ENCODE measurements around the gene HMG20B. TPM values are rescaled to one million over a fixed set of nuclear protein-coding genes. Genes with fewer than 3 reads are reported as not detected.

The HMG20B gene
- total and polyA plus RNA-seq, 8 donors = 39.8 to 638 (median 96.8) TPM

DNA sequence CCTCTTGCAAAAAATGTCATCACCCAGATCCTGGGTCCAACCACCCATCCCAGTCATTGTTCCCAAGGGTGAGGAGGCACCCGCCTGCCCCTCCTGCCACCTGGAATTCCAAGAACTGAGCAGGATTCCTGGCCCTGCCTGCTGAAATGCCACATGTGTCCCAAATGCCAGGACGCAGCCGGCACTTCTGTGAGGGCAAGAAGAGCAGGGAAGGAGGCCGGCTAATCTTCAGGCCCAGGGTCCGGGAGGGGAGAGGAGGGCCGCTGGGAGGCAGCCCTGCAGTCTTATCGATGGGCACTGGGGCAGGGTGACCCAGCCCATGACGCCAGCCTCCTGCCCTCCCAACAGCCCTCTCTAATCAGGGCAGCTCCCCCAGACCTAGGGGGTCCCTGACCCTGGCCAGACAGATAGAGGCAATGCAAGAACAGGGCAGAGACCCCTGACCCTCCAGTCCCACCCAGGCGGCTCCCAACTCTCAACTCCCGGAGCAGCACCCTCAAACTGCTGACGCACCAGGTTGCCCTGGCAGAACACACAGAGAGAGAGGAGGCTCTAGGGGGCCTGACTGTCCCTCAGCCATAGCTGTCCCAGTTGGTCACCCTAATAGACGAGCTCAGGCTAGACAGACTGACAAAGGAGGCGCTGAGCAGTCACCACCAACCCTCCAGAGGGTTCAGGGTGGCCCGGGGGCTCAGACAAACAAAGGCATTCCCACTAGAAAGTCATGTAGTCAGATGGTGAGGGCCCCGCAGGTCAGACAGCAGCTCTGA is 16.9 kb upstream of the HMG20B start:
- DNase-seq = peak in 1 of 2 donors; percentile 3
- TF ChIP-seq POLR2AphosphoS5 (IDR thresholded peaks at IDR 0.05) = no peak
- TF ChIP-seq, protein P1, sequence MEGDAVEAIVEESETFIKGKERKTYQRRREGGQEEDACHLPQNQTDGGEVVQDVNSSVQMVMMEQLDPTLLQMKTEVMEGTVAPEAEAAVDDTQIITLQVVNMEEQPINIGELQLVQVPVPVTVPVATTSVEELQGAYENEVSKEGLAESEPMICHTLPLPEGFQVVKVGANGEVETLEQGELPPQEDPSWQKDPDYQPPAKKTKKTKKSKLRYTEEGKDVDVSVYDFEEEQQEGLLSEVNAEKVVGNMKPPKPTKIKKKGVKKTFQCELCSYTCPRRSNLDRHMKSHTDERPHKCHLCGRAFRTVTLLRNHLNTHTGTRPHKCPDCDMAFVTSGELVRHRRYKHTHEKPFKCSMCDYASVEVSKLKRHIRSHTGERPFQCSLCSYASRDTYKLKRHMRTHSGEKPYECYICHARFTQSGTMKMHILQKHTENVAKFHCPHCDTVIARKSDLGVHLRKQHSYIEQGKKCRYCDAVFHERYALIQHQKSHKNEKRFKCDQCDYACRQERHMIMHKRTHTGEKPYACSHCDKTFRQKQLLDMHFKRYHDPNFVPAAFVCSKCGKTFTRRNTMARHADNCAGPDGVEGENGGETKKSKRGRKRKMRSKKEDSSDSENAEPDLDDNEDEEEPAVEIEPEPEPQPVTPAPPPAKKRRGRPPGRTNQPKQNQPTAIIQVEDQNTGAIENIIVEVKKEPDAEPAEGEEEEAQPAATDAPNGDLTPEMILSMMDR (IDR thresholded peaks at IDR 0.05) = no peak
- no peak for TF ChIP-seq EP300 (IDR thresholded peaks at IDR 0.05)
- no peak for TF ChIP-seq POLR2A (IDR thresholded peaks at IDR 0.05)
- Histone ChIP-seq H3K36me3 (peaks cover 0 to 4% (median 4%) of the 10 kb centered on the region in 4 donors), H3K9me3 (no peaks in the 10 kb centered on the region), H3K4me3 (peak overlapping the region; percentile 92 to 99 (median 96)), H3K27ac (peak overlapping the region in 2 of 5 donors; percentile 86 to 90), H3K4me1 (peaks cover 22 to 57% (median 41%) of the 10 kb centered on the region in 4 donors), H3K27me3 (no peaks in the 10 kb centered on the region)
- intact Hi-C loops (cut with DNase I; ENCODE audit: low total_unique reads) = no loop called here
- WGBS, 5 donors = 48 to 66% (median 58%) methylated on average over 10 to 15 of the region's 15 CpGs

DNA sequence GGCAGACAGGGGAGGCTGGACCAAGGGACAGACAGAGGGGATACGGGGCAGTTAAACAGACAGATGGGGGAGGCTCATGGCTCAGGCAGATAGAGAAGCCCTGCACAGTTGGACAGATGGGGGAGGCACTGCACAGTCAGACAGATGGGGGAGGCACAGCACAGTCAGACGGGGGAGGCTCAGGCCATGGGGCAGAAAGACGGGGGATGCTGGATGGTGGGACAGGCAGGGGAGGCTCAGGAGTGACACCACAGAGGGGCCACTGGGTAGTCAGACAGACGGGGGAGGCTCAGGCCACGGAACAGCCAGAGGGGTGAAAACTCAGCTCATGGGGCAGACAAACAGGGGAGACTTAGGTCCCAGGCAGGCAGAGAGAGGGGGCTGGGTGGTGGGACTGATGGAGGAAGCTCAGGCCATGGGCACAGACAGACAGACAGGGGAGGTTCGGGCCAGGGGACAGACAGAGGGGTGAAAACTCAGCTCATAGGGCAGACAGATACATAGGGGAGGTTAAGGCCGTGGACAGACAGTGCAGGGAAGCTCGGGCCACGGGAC is 16.2 kb upstream of the HMG20B start:
- TF ChIP-seq, protein P1 (IDR thresholded peaks at IDR 0.05) = no peak
- no peak for TF ChIP-seq EP300 (IDR thresholded peaks at IDR 0.05)
- TF ChIP-seq POLR2AphosphoS5 (IDR thresholded peaks at IDR 0.05) = no peak
- TF ChIP-seq POLR2A (IDR thresholded peaks at IDR 0.05) = no peak
- Histone ChIP-seq H3K9me3 (no peaks in the 10 kb centered on the region), H3K4me1 (peaks cover 22 to 57% (median 41%) of the 10 kb centered on the region in 4 donors), H3K27me3 (no peaks in the 10 kb centered on the region), H3K36me3 (no peaks in the 10 kb centered on the region), H3K4me3 (peak overlapping the region; percentile 92 to 99 (median 96)), H3K27ac (peak overlapping the region; percentile 60 to 90 (median 81))
- 23 to 33% (median 26%) methylated on average over 8 to 9 of the region's 9 CpGs for WGBS, 5 donors
- peak in 1 of 2 donors; percentile 13 for DNase-seq
- intact Hi-C loops (cut with DNase I; ENCODE audit: low total_unique reads) = no loop called here

DNA sequence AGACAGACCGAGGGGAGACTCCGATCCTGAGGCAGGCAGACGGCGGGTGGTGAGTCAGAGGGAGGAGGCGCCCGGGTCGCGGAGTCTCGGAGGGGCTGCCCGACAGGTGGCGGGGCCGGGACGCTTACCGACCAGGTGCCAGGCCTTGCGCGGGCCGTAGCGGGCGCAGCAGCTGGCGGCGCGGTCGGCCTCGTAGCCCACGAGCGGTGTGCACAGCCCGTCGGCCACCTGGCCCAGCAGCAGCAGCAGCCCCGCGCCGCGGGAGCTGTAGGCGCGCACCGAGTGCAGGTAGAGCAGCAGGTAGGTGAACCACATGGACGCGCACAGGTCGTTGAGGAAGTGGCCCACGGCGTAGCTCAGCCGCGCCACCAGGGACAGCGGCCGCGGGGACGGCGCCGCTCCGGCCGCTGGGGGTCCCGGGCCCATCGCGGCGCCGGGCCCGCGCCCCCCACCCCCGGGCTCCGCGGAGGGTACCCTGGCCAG is 15.7 kb upstream of the HMG20B start:
- Histone ChIP-seq H3K27ac (peak overlapping the region; percentile 60 to 90 (median 81)), H3K4me1 (peaks cover 22 to 57% (median 41%) of the 10 kb centered on the region in 4 donors), H3K4me3 (peak overlapping the region; percentile 92 to 99 (median 96)), H3K27me3 (no peaks in the 10 kb centered on the region), H3K36me3 (no peaks in the 10 kb centered on the region), H3K9me3 (no peaks in the 10 kb centered on the region)
- 0 to 1% (median 0%) methylated on average over 11 to 60 of the region's 60 CpGs for WGBS, 5 donors
- no peak for TF ChIP-seq POLR2AphosphoS5 (IDR thresholded peaks at IDR 0.05)
- TF ChIP-seq, protein P1 (IDR thresholded peaks at IDR 0.05) = no peak
- no peak for TF ChIP-seq EP300 (IDR thresholded peaks at IDR 0.05)
- TF ChIP-seq POLR2A (IDR thresholded peaks at IDR 0.05) = no peak
- intact Hi-C loops (cut with DNase I; ENCODE audit: low total_unique reads) = no loop called here
- peak; percentile 48 to 74 for DNase-seq

DNA sequence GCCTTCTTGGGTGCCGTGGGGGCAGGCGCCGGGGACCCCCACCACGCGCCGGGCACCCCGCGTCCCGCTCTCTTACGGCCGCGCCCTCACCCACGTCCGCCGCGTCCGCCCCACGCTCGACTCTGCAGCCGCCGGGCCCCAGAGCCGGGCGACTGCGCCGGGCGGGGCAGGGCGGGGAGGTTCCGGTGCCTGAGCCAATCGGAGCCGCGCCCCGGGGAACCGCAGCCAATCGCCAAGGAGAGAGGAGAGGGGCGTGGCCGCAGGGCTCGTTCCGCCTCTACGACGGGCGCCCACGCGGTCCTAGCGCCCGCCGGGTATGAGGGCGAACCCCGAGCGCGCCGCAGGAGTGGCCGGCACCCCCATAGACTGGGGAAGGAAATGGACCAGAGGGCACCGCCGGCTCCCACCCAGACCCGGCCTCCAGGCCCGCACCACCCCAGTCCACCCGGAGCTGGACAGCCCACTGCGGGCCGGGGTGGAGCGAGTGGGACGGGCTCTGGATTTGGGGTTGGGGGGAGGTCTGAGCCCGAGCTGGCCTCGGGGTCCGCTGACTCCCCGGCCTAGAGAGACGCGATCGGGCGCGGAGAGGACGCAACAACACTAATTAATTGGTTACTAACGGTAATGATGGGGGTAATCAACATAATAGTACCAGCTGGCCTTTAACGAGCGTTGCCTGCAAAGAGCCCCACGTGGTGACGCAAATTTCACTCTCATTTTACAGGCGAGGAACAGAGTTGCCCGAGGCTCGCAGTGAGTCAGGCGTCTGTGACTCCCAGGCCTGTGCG is 15.1 kb upstream of the HMG20B start, which contains the start of gene MFSD12:
TSS of gene MFSD12 (minus strand) at position 126 of the 788 bp plus-strand sequence. CDS start 183 bp downstream, outside the sequence.
- Histone ChIP-seq H3K4me1 (peaks cover 22 to 54% (median 41%) of the 10 kb centered on the region in 4 donors), H3K4me3 (peak within 1 kb of the TSS; percentile 92 to 99 (median 96)), H3K27ac (peak within 1 kb of the TSS; percentile 78 to 90 (median 86)), H3K27me3 (no peaks in the 10 kb centered on the region), H3K36me3 (no peaks in the 10 kb centered on the region), H3K9me3 (no peaks in the 10 kb centered on the region)
- intact Hi-C loops (cut with DNase I; ENCODE audit: low total_unique reads) = no loop called here
- peak; percentile 95 to 98 for DNase-seq
- 0 to 1% (median 1%) methylated on average over 45 to 81 of the region's 81 CpGs for WGBS, 5 donors
- TF ChIP-seq, protein P1 (IDR thresholded peaks at IDR 0.05) = no peak
- TF ChIP-seq EP300 (IDR thresholded peaks at IDR 0.05) (no peak), POLR2A (IDR thresholded peaks at IDR 0.05) (no peak), POLR2AphosphoS5 (IDR thresholded peaks at IDR 0.05) (peak; percentile 61 to 92 (median 90))

Data from stomach (tissue), 9 donors.